Measurements from ENCODE around the gene SLC45A2. TPM values are rescaled to one million over a fixed set of nuclear protein-coding genes. Genes with fewer than 3 reads are reported as not detected.

Gene SLC45A2
- total and polyA plus RNA-seq, 2 of the 8 experiments (the other 6 are each of a cell fraction or from before 2014, with no cell fraction given) = 0.09 TPM; not detected in 1

- TF ChIP-seq CHD7 (IDR thresholded peaks at IDR 0.05; ENCODE audit: insufficient replicate concordance, low read length) (no peak), RNF2 (IDR thresholded peaks at IDR 0.05; ENCODE audit: borderline replicate concordance, low read depth, low read length, missing control alignments, poor library complexity, severe bottlenecking) (no peak), GTF2F1 (IDR thresholded peaks at IDR 0.05; ENCODE audit: borderline replicate concordance, low read depth, low read length) (no peak), CBX8 (IDR thresholded peaks at IDR 0.05; ENCODE audit: borderline replicate concordance, low read depth, low read length) (no peak), TEAD4 (IDR thresholded peaks at IDR 0.05; ENCODE audit: low read depth, low read length) (no peak), EP300 (IDR thresholded peaks at IDR 0.05; ENCODE audit: borderline replicate concordance in 1 of 2, low read depth in 2 of 2, low read length in 2 of 2) (no peak), CEBPB (IDR thresholded peaks at IDR 0.05; ENCODE audit: low read depth, low read length) (no peak), KDM5A (IDR thresholded peaks at IDR 0.05; ENCODE audit: low read length) (no peak)
Measured at GRCh38 chr5:34015120-34015822, 30.8 kb upstream of the SLC45A2 start (continued).
